ENCODE measurements around the gene ZNF652.

Gene ZNF652

DNA sequence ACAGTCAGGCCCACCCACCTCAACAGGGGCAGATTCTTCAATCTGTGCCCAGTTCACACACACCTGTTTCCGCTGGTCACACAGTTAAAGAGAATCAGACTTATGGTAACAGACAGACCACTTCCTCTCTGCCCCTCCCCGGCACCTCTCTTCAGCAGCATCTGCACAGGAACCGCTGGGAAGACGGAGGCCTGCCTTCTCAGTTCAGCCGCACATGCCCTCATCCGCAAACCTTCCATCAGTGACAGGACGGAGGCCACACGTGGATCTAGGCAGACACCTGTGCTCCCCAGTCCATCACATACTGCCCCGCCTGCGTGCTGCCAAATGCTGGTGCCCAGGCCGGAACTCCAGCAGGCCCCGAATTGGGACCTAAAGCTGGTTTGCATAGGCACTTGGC, 42.3 kb upstream of the ZNF652 start:
- TF ChIP-seq, protein P1, sequence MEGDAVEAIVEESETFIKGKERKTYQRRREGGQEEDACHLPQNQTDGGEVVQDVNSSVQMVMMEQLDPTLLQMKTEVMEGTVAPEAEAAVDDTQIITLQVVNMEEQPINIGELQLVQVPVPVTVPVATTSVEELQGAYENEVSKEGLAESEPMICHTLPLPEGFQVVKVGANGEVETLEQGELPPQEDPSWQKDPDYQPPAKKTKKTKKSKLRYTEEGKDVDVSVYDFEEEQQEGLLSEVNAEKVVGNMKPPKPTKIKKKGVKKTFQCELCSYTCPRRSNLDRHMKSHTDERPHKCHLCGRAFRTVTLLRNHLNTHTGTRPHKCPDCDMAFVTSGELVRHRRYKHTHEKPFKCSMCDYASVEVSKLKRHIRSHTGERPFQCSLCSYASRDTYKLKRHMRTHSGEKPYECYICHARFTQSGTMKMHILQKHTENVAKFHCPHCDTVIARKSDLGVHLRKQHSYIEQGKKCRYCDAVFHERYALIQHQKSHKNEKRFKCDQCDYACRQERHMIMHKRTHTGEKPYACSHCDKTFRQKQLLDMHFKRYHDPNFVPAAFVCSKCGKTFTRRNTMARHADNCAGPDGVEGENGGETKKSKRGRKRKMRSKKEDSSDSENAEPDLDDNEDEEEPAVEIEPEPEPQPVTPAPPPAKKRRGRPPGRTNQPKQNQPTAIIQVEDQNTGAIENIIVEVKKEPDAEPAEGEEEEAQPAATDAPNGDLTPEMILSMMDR (conservative IDR thresholded peaks at IDR 0.05; ENCODE audit: control insufficient read depth, insufficient read depth, low read depth, low read length), result no peak
- no peak for DNase-seq (ENCODE audit: low read depth)
- H3K4me3 ChIP-seq (ENCODE audit: control insufficient read depth, low read depth, low read length), result no peak overlapping the region

GRCh38 chr17:49403514-49404289, 41.7 kb upstream of the ZNF652 start:
- DNase-seq (ENCODE audit: low read depth), result no peak
- TF ChIP-seq, protein P1 (conservative IDR thresholded peaks at IDR 0.05; ENCODE audit: control insufficient read depth, insufficient read depth, low read depth, low read length), result no peak

DNA sequence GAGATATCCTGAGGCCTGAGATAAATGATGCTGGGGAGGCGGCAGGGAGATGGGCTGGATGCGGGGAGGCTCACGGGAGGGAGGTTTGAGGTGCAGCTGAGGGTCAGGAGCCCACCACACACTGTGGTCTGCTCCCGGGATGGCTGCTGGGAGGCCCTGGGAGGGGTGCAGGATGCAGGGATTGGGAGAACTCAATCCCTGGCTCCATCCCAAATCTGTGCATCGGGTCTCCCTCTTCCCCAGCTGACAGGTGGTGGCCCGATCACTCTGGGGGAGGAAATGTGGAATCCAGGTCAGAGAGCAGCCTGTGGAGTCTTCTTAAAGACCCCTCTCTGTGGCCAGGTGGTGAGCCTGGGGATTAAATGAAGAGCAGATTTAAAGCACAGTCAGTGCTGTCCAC, 40.7 kb upstream of the ZNF652 start:
- TF ChIP-seq, protein P1 (conservative IDR thresholded peaks at IDR 0.05; ENCODE audit: control insufficient read depth, insufficient read depth, low read depth, low read length), result no peak
- H3K4me3 ChIP-seq (ENCODE audit: control insufficient read depth, low read depth, low read length), result no peak overlapping the region

More at GRCh38 chr17:49403514-49404289, 41.7 kb upstream of the ZNF652 start:
- H3K4me3 ChIP-seq (ENCODE audit: control insufficient read depth, low read depth, low read length), result no peak overlapping the region

DNA sequence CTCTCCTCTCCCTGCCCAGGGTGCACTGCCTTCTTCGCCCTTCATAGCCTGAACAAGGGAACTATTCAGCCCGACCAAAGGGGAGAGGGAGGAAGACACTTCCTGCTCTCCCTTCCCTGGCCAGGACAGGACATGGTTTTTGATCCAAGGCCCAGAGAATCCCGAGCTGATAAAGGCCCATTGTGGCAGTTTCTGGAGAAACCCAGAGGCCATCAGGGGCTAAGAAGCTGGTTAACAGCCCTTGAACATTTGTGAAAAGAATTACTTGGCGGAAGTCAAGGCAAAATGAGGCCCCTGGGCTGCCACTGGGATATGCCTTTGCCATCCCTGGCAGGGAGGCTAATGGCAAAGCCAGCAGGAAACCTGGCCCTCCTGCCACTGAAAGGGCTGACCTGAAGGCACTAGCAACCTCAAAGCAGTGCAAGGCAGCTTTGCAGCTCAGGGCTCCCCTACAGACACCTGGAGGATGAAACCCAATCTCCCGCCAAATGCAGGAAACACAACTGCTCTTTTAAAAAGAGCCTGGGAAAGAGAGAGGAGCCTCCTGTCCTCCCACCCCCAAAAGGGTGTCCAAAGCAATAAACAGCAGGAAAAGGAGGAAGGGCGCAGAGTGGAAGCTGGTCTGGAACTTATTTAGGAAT, 40.0 kb upstream of the ZNF652 start:
- TF ChIP-seq, protein P1 (conservative IDR thresholded peaks at IDR 0.05; ENCODE audit: control insufficient read depth, insufficient read depth, low read depth, low read length), result no peak
- no peak for DNase-seq (ENCODE audit: low read depth)
- no peak overlapping the region for H3K4me3 ChIP-seq (ENCODE audit: control insufficient read depth, low read depth, low read length)

More for the DNA sequence above, 40.7 kb upstream of the ZNF652 start:
- DNase-seq (ENCODE audit: low read depth), result no peak

- no peak for DNase-seq (ENCODE audit: low read depth)
- TF ChIP-seq, protein P1 (conservative IDR thresholded peaks at IDR 0.05; ENCODE audit: control insufficient read depth, insufficient read depth, low read depth, low read length), result no peak
- H3K4me3 ChIP-seq (ENCODE audit: control insufficient read depth, low read depth, low read length), result no peak overlapping the region
These were observed 37.9 kb upstream of the ZNF652 start for GRCh38 chr17:49399995-49400394.

DNA sequence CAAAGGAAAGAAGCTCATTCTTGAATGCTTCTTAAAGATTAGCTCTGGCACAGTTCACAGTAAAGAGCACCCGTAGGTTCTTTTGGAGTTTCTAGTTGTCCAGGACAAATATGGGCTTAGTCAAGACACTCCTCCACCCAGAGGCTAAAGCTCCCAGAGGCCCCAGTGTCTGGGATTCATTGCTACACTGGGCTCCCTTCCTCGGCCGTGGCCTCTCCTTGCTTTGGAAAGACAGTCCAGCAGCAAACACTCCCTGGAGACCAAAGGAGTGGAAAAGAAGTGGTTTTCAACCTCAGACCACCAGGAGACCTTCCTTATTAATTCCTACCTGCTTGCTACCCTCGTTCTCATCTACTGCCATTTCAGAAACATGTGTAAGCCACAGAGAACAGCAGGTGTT, 35.5 kb upstream of the ZNF652 start:
- TF ChIP-seq, protein P1 (conservative IDR thresholded peaks at IDR 0.05; ENCODE audit: control insufficient read depth, insufficient read depth, low read depth, low read length), result no peak
- no peak for DNase-seq (ENCODE audit: low read depth)
- no peak overlapping the region for H3K4me3 ChIP-seq (ENCODE audit: control insufficient read depth, low read depth, low read length)

All from fibroblast of mammary gland (primary cell).